ENCODE results near the gene ELF2.

GRCh38 chr4:139189972-139190371 lies 13.0 kb upstream of the ELF2 start:
- no peak for TF ChIP-seq CTCF (IDR thresholded peaks at IDR 0.05)
- no peak for TF ChIP-seq POLR2A (IDR thresholded peaks at IDR 0.05)

All from thyroid gland (tissue), 4 donors.